ENCODE measurements around the gene ABCF2. TPM values are rescaled to one million over a fixed set of nuclear protein-coding genes. Genes with fewer than 3 reads are reported as not detected.

Gene ABCF2
- polyA plus RNA-seq, 3 donors = 18.0 to 22.0 (median 21.1) TPM

DNA sequence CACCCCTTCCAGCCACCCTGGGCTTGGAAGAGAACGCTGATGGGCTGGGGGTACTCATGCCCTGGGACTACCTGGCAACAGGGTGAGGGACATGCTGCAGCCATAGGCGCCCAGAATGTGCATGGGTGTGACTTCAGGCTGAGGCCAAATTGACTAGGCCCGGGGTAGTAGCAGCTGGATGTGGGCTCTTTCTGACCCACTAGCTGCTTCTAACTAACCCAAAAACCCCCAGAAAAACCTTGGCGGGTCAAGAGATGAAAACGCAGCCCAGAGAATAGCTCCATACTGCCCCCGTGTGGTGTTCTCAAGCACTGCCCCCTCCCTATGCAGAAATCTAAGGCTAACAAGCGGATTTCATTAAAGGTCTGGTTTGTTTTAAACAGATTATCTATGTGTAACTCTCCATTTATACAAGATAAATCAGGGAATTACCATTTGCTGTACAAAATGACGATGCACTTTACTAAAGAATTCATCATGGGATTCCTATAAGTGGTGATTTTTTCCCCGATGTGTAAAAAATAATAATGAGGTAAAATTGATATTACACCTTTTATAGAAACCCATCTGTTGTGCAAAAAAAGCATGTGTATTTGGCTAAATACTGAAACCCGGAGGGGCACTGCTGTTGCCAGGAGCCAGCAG lies 17.3 kb upstream of the ABCF2 start:
- Histone ChIP-seq H3K27me3 (ENCODE audit: control insufficient read depth in 2 of 2, insufficient read depth in 2 of 2, low read length in 2 of 2) (peaks cover 34 to 46% of the 10 kb centered on the region in 2 donors), H3K4me2 (replicated peaks; ENCODE audit: extremely low read depth, low read length, poor library complexity, severe bottlenecking) (peak overlapping the region; percentile 66), H3K4me1 (ENCODE audit: control insufficient read depth in 1 of 2, insufficient read depth in 2 of 2, low read length in 2 of 2) (peaks cover 41 to 55% of the 10 kb centered on the region in 2 donors), H3K9me3 (replicated peaks in 1 of 2; ENCODE audit: control insufficient read depth in 1 of 2, insufficient read depth in 1 of 2, low read length in 2 of 2) (peaks cover 0 to 6% of the 10 kb centered on the region in 2 donors), H3K4me3 (replicated peaks in 1 of 3; ENCODE audit: low read depth in 2 of 3, low read length in 3 of 3) (peak overlapping the region in 1 of 3 experiments; percentile 62), H3K79me2 (ENCODE audit: insufficient read depth, low read length) (no peaks in the 10 kb centered on the region), H3K27ac (ENCODE audit: low read depth in 1 of 2, low read length in 2 of 2) (no peak overlapping the region), H2AFZ (ENCODE audit: insufficient read depth, low read depth, low read length, poor library complexity, severe bottlenecking) (no peak overlapping the region), H3K36me3 (replicated peaks in 1 of 2; ENCODE audit: control insufficient read depth in 1 of 2, insufficient read depth in 2 of 2, low read length in 2 of 2) (peaks cover 25 to 26% of the 10 kb centered on the region in 2 donors), H3K9ac (ENCODE audit: insufficient read depth, low read length, poor library complexity, severe bottlenecking) (no peak overlapping the region), H4K20me1 (ENCODE audit: insufficient read depth, low read length) (peaks cover 96% of the 10 kb centered on the region)
- no peak overlapping the region for H3K27ac Mint-ChIP-seq
- H3K4me3 Mint-ChIP-seq = peak overlapping the region in 1 of 2 donors; percentile 90
- DNase-seq = peak; percentile 49 to 66 (median 54)
- WGBS (ENCODE audit: insufficient coverage) = 28% methylated on average over 3 of the region's 10 CpGs
- H3K27me3 Mint-ChIP-seq (ENCODE audit: low read depth in 3 of 3) = peaks cover 41 to 68% (median 58%) of the 10 kb centered on the region in 3 donors
- peaks cover 37 to 47% of the 10 kb centered on the region in 2 donors for H3K36me3 Mint-ChIP-seq
- H3K9me3 Mint-ChIP-seq = peaks cover 0 to 17% (median 6%) of the 10 kb centered on the region in 7 donors
- intact Hi-C loops (cut with micrococcal nuclease) = no loop called here
- TF ChIP-seq, protein P1, sequence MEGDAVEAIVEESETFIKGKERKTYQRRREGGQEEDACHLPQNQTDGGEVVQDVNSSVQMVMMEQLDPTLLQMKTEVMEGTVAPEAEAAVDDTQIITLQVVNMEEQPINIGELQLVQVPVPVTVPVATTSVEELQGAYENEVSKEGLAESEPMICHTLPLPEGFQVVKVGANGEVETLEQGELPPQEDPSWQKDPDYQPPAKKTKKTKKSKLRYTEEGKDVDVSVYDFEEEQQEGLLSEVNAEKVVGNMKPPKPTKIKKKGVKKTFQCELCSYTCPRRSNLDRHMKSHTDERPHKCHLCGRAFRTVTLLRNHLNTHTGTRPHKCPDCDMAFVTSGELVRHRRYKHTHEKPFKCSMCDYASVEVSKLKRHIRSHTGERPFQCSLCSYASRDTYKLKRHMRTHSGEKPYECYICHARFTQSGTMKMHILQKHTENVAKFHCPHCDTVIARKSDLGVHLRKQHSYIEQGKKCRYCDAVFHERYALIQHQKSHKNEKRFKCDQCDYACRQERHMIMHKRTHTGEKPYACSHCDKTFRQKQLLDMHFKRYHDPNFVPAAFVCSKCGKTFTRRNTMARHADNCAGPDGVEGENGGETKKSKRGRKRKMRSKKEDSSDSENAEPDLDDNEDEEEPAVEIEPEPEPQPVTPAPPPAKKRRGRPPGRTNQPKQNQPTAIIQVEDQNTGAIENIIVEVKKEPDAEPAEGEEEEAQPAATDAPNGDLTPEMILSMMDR (IDR thresholded peaks at IDR 0.05) = peak; percentile 91
- peaks cover 53% of the 10 kb centered on the region for H3K4me1 Mint-ChIP-seq

DNA sequence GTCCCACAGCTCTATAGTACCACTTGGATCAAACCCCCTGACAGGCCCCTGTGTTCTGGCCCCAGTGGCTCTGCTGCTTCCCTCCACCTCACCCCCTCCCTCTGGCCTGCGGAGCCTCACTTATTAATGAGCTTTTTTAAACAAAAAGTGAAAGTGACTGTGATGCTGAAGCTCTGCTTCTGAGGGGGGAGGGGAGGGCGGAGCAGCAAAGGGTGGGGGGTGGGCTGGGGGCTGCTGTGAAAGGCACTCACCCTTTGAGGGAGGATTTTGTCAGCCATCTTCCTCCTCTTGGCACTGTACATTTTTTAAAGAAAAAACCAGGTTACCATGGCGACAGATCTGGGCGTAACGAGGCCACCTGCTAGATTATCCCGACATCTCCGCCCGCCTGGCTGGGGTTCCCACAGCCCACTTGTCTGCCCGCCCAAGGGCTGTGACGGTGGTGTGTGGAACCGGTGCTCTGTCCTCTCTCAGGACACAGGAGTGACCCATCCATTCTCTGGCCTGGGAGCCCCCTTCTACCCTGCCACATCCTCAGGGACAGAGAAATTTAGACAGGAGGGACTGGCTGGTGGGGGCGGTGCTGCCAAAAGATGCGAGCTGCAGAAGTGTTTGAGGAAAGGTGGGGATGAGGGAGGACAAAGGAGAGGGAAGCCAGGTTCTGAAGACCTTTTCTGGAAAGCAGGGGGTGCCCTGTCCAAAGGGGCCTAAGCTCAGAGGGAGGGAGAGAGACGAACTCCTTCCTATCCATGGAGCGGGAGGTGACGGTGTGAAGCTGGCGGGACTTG lies 16.6 kb upstream of the ABCF2 start:
- Mint-ChIP-seq H3K27me3 (ENCODE audit: low read depth in 3 of 3) (peaks cover 38 to 62% (median 55%) of the 10 kb centered on the region in 3 donors), H3K9me3 (peaks cover 0 to 16% (median 6%) of the 10 kb centered on the region in 7 donors), H3K27ac (peak overlapping the region in 4 of 7 donors; percentile 52 to 68 (median 66)), H3K4me3 (peak overlapping the region; percentile 69 to 90), H3K4me1 (peaks cover 50% of the 10 kb centered on the region), H3K36me3 (peaks cover 42 to 54% of the 10 kb centered on the region in 2 donors)
- Histone ChIP-seq H3K36me3 (replicated peaks in 1 of 2; ENCODE audit: control insufficient read depth in 1 of 2, insufficient read depth in 2 of 2, low read length in 2 of 2) (peaks cover 32 to 33% of the 10 kb centered on the region in 2 donors), H3K9me3 (replicated peaks in 1 of 2; ENCODE audit: control insufficient read depth in 1 of 2, insufficient read depth in 1 of 2, low read length in 2 of 2) (peaks cover 0 to 6% of the 10 kb centered on the region in 2 donors), H3K4me3 (replicated peaks in 1 of 3; ENCODE audit: low read depth in 2 of 3, low read length in 3 of 3) (peak overlapping the region in 2 of 3 experiments; percentile 3 to 62), H3K9ac (ENCODE audit: insufficient read depth, low read length, poor library complexity, severe bottlenecking) (no peak overlapping the region), H3K4me2 (replicated peaks; ENCODE audit: extremely low read depth, low read length, poor library complexity, severe bottlenecking) (peak overlapping the region; percentile 66), H3K79me2 (ENCODE audit: insufficient read depth, low read length) (no peaks in the 10 kb centered on the region), H3K27me3 (ENCODE audit: control insufficient read depth in 2 of 2, insufficient read depth in 2 of 2, low read length in 2 of 2) (peaks cover 34 to 46% of the 10 kb centered on the region in 2 donors), H2AFZ (ENCODE audit: insufficient read depth, low read depth, low read length, poor library complexity, severe bottlenecking) (no peak overlapping the region), H3K4me1 (ENCODE audit: control insufficient read depth in 1 of 2, insufficient read depth in 2 of 2, low read length in 2 of 2) (peaks cover 39 to 48% of the 10 kb centered on the region in 2 donors), H3K27ac (ENCODE audit: low read depth in 1 of 2, low read length in 2 of 2) (peak overlapping the region in 1 of 2 donors; percentile 42), H4K20me1 (ENCODE audit: insufficient read depth, low read length) (peaks cover 98% of the 10 kb centered on the region)
- intact Hi-C loops (cut with micrococcal nuclease) = loop anchor here in 1 of 2 donors (2.0 kb wide), 1 partner anchor 17 kb away; the partner anchor contains the start of gene ABCF2
- TF ChIP-seq, protein P1 (IDR thresholded peaks at IDR 0.05) = no peak
- no peak for DNase-seq
- 21% methylated on average over 6 of the region's 17 CpGs for WGBS (ENCODE audit: insufficient coverage)

Measured in CD14-positive monocyte (primary cell).